ENCODE data around the gene RHBDL3.

RHBDL3 gene

DNA sequence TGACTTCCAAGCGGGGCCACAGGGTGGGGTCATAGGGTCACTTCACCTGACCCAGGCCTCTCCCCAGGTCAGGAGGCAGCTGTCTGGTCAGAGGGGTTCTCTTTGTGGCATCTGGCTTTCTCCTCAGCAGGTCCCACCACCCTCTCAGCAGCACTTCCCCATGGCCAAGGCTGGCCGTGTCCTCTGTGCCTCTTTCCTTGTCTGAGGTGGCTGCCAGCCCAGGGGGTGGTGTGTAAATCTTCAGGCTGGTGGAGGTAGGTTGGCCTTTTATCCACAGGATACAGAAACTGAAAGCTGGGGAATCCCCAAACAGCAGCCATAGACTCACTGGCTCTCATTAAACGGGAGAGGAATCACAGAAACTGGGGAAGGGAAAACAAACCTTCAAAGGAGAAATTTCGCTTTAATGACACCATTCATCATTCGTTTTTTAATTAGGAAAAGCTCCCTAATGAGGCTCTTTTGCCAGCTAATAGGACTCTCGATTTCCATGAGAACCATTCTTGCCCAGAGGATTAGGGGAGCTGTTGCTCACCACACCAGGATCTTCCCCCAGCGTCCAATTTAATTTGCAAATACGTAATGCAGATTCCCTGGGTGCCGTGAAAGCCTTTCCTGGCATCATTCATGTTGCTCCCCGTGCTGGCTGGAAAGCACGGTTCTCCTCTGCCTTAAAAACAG lies 58.3 kb downstream of the RHBDL3 start:
- H3K27me3 ChIP-seq (ENCODE audit: low read length), result no peaks in the 10 kb centered on the region
- H3K9me3 ChIP-seq (ENCODE audit: insufficient read depth, low read length), result no peaks in the 10 kb centered on the region
- H3K9ac ChIP-seq (ENCODE audit: low read length), result no peak overlapping the region
- no peak overlapping the region for H3K4me2 ChIP-seq (ENCODE audit: low read depth, low read length, poor library complexity, severe bottlenecking)
- no peaks in the 10 kb centered on the region for H4K20me1 ChIP-seq (ENCODE audit: low read depth, low read length)
- no peaks in the 10 kb centered on the region for H3K79me2 ChIP-seq (ENCODE audit: insufficient read depth, low read length)
- H3K36me3 ChIP-seq (ENCODE audit: low read length), result no peaks in the 10 kb centered on the region
- H2AFZ ChIP-seq (ENCODE audit: low read depth, low read length, severe bottlenecking), result no peak overlapping the region
- TF ChIP-seq EZH2phosphoT487 (conservative IDR thresholded peaks at IDR 0.05; ENCODE audit: low read length), result no peak
- TF ChIP-seq, protein P1, sequence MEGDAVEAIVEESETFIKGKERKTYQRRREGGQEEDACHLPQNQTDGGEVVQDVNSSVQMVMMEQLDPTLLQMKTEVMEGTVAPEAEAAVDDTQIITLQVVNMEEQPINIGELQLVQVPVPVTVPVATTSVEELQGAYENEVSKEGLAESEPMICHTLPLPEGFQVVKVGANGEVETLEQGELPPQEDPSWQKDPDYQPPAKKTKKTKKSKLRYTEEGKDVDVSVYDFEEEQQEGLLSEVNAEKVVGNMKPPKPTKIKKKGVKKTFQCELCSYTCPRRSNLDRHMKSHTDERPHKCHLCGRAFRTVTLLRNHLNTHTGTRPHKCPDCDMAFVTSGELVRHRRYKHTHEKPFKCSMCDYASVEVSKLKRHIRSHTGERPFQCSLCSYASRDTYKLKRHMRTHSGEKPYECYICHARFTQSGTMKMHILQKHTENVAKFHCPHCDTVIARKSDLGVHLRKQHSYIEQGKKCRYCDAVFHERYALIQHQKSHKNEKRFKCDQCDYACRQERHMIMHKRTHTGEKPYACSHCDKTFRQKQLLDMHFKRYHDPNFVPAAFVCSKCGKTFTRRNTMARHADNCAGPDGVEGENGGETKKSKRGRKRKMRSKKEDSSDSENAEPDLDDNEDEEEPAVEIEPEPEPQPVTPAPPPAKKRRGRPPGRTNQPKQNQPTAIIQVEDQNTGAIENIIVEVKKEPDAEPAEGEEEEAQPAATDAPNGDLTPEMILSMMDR (IDR thresholded peaks at IDR 0.05; ENCODE audit: insufficient read depth, low read length, poor library complexity, severe bottlenecking), result no peak
- H3K4me3 ChIP-seq (ENCODE audit: insufficient read depth, low read length, poor library complexity, severe bottlenecking), result no peak overlapping the region
- no peaks in the 10 kb centered on the region for H3K9me2 ChIP-seq (replicated peaks; ENCODE audit: insufficient read depth, low read length)
- H3K27ac ChIP-seq (ENCODE audit: low read depth, low read length), result no peak overlapping the region
- no peaks in the 10 kb centered on the region for H3F3A ChIP-seq (ENCODE audit: insufficient read depth)

DNA sequence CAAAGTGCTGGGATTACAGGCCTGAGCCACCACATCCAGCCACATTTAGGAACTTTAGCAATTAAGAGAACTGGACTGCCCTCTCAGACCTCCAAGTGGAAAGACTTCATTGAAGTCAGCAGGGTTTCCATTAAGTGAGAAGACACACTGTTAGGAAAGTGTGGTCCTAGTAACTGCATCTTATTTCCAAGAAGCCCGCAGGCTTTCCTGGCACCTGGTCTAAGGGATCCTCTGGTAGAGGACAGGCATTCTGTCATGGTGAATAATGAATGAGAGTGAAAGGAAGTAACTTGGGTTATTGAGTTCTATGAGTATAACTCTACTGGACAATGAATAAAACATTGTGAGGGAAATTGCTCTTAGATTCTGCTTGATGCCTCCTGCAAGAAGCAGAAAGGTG lies 62.3 kb downstream of the RHBDL3 start:
- H3F3A ChIP-seq (ENCODE audit: insufficient read depth), result no peaks in the 10 kb centered on the region
- H3K79me2 ChIP-seq (ENCODE audit: insufficient read depth, low read length), result no peaks in the 10 kb centered on the region
- H3K27me3 ChIP-seq (ENCODE audit: low read length), result no peaks in the 10 kb centered on the region
- H3K9ac ChIP-seq (ENCODE audit: low read length), result no peak overlapping the region
- H3K36me3 ChIP-seq (ENCODE audit: low read length), result no peaks in the 10 kb centered on the region
- no peaks in the 10 kb centered on the region for H3K9me2 ChIP-seq (replicated peaks; ENCODE audit: insufficient read depth, low read length)
- no peaks in the 10 kb centered on the region for H3K9me3 ChIP-seq (ENCODE audit: insufficient read depth, low read length)
- H4K20me1 ChIP-seq (ENCODE audit: low read depth, low read length), result no peaks in the 10 kb centered on the region
- no peak overlapping the region for H2AFZ ChIP-seq (ENCODE audit: low read depth, low read length, severe bottlenecking)
- TF ChIP-seq EZH2phosphoT487 (conservative IDR thresholded peaks at IDR 0.05; ENCODE audit: low read length), result no peak
- TF ChIP-seq, protein P1 (IDR thresholded peaks at IDR 0.05; ENCODE audit: insufficient read depth, low read length, poor library complexity, severe bottlenecking), result no peak
- H3K27ac ChIP-seq (ENCODE audit: low read depth, low read length), result no peak overlapping the region
- no peak overlapping the region for H3K4me3 ChIP-seq (ENCODE audit: insufficient read depth, low read length, poor library complexity, severe bottlenecking)
- H3K4me2 ChIP-seq (ENCODE audit: low read depth, low read length, poor library complexity, severe bottlenecking), result no peak overlapping the region

GRCh38 chr17:32330147-32330546 lies 64.5 kb downstream of the RHBDL3 start:
- Histone ChIP-seq H3K79me2 (ENCODE audit: insufficient read depth, low read length) (no peaks in the 10 kb centered on the region), H3K9me2 (replicated peaks; ENCODE audit: insufficient read depth, low read length) (no peaks in the 10 kb centered on the region), H3K27ac (ENCODE audit: low read depth, low read length) (no peak overlapping the region), H4K20me1 (ENCODE audit: low read depth, low read length) (no peaks in the 10 kb centered on the region), H3K4me3 (ENCODE audit: insufficient read depth, low read length, poor library complexity, severe bottlenecking) (no peak overlapping the region), H3K9me3 (ENCODE audit: insufficient read depth, low read length) (no peaks in the 10 kb centered on the region), H3K36me3 (ENCODE audit: low read length) (peaks cover 17% of the 10 kb centered on the region; the same call in 1 of the 2 replicates), H3K27me3 (ENCODE audit: low read length) (no peaks in the 10 kb centered on the region), H3F3A (ENCODE audit: insufficient read depth) (no peaks in the 10 kb centered on the region), H3K4me2 (ENCODE audit: low read depth, low read length, poor library complexity, severe bottlenecking) (no peak overlapping the region), H3K9ac (ENCODE audit: low read length) (no peak overlapping the region), H2AFZ (ENCODE audit: low read depth, low read length, severe bottlenecking) (no peak overlapping the region)
- no peak for TF ChIP-seq EZH2phosphoT487 (conservative IDR thresholded peaks at IDR 0.05; ENCODE audit: low read length)
- TF ChIP-seq, protein P1 (IDR thresholded peaks at IDR 0.05; ENCODE audit: insufficient read depth, low read length, poor library complexity, severe bottlenecking), result no peak

All from SU-DHL-6 (cell line).